Measurements from ENCODE around the gene TCF7L1.

Gene TCF7L1

GRCh38 chr2:85213404-85213803 is 80.2 kb downstream of the TCF7L1 start:
- TF ChIP-seq, protein P1, sequence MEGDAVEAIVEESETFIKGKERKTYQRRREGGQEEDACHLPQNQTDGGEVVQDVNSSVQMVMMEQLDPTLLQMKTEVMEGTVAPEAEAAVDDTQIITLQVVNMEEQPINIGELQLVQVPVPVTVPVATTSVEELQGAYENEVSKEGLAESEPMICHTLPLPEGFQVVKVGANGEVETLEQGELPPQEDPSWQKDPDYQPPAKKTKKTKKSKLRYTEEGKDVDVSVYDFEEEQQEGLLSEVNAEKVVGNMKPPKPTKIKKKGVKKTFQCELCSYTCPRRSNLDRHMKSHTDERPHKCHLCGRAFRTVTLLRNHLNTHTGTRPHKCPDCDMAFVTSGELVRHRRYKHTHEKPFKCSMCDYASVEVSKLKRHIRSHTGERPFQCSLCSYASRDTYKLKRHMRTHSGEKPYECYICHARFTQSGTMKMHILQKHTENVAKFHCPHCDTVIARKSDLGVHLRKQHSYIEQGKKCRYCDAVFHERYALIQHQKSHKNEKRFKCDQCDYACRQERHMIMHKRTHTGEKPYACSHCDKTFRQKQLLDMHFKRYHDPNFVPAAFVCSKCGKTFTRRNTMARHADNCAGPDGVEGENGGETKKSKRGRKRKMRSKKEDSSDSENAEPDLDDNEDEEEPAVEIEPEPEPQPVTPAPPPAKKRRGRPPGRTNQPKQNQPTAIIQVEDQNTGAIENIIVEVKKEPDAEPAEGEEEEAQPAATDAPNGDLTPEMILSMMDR (IDR thresholded peaks at IDR 0.05; ENCODE audit: control insufficient read depth, insufficient read depth, low read depth, low read length, missing control alignments): no peak
- no peak for DNase-seq (ENCODE audit: low read depth)
- H3K4me3 ChIP-seq (ENCODE audit: control insufficient read depth, low read depth, low read length): no peak overlapping the region

GRCh38 chr2:85213901-85214512 is 80.8 kb downstream of the TCF7L1 start:
- TF ChIP-seq, protein P1 (IDR thresholded peaks at IDR 0.05; ENCODE audit: control insufficient read depth, insufficient read depth, low read depth, low read length, missing control alignments): no peak
- no peak overlapping the region for H3K4me3 ChIP-seq (ENCODE audit: control insufficient read depth, low read depth, low read length)
- no peak for DNase-seq (ENCODE audit: low read depth)

DNA sequence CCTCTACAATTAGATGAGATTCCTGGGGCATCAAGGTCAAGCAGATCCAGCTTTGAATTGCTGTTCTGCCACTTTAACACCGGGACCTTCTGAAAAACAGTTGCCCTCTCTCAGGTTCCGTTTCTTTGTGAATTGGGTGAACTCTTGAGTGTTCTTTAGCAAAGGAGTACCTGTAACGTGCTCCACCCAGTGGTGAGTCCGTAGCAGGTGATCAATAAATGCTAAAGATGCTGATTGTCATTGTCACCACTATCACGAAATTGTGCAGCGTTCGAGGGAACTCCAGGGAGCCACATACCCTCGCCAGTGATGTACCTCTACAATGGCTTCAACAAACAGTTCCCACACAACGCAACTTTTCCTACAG is 81.9 kb downstream of the TCF7L1 start:
- no peak overlapping the region for H3K4me3 ChIP-seq (ENCODE audit: control insufficient read depth, low read depth, low read length)
- DNase-seq (ENCODE audit: low read depth): no peak
- TF ChIP-seq, protein P1 (IDR thresholded peaks at IDR 0.05; ENCODE audit: control insufficient read depth, insufficient read depth, low read depth, low read length, missing control alignments): no peak

GRCh38 chr2:85215448-85216401 is 82.5 kb downstream of the TCF7L1 start:
- H3K4me3 ChIP-seq (ENCODE audit: control insufficient read depth, low read depth, low read length): no peak overlapping the region

DNA sequence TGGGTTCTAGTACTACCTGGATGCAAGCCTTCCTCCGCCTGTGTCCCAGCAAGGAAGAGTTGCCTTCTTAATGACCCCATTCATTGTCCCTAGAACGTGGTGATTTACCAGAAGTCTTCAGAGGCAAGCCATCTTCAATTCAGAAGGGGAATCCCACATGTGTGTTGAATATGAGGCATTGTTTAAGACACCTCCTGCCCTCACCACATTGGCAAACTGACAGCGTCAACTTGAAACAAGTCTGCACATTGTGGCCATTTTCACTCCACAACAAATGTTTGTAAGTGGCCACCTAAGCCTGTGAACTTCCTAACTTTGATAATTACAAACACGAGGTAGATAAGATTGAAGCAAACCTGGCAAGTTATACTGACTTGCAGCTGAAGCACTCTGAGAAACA is 83.7 kb downstream of the TCF7L1 start:
- TF ChIP-seq, protein P1 (IDR thresholded peaks at IDR 0.05; ENCODE audit: control insufficient read depth, insufficient read depth, low read depth, low read length, missing control alignments): no peak
- DNase-seq (ENCODE audit: low read depth): no peak
- H3K4me3 ChIP-seq (ENCODE audit: control insufficient read depth, low read depth, low read length): no peak overlapping the region

More at GRCh38 chr2:85215448-85216401, 82.5 kb downstream of the TCF7L1 start:
- peak; percentile 80 for DNase-seq (ENCODE audit: low read depth)
- TF ChIP-seq, protein P1 (IDR thresholded peaks at IDR 0.05; ENCODE audit: control insufficient read depth, insufficient read depth, low read depth, low read length, missing control alignments): no peak

GRCh38 chr2:85221067-85221691 is 88.0 kb downstream of the TCF7L1 start:
- TF ChIP-seq, protein P1 (IDR thresholded peaks at IDR 0.05; ENCODE audit: control insufficient read depth, insufficient read depth, low read depth, low read length, missing control alignments): no peak
- DNase-seq (ENCODE audit: low read depth): no peak
- H3K4me3 ChIP-seq (ENCODE audit: control insufficient read depth, low read depth, low read length): no peak overlapping the region
